ENCODE results near the gene WFDC1.

Gene WFDC1

GRCh38 chr16:84357191-84357651 is 62.5 kb downstream of the WFDC1 start:
- peak; percentile 71 to 79 (median 71) for DNase-seq

GRCh38 chr16:84358601-84359295 is 64.1 kb downstream of the WFDC1 start:
- no peak for DNase-seq

GRCh38 chr16:84359326-84359725 is 64.6 kb downstream of the WFDC1 start:
- DNase-seq, result no peak

- no peak for DNase-seq
Measured at GRCh38 chr16:84360170-84360569, 65.5 kb downstream of the WFDC1 start.

- no peak for DNase-seq
Measured at GRCh38 chr16:84360748-84361147, 66.1 kb downstream of the WFDC1 start.

- no peak for DNase-seq
Measured at GRCh38 chr16:84361546-84361945, 66.9 kb downstream of the WFDC1 start.

- no peak for DNase-seq
Measured at GRCh38 chr16:84362471-84362941, 67.8 kb downstream of the WFDC1 start.

GRCh38 chr16:84366208-84366607 is 71.5 kb downstream of the WFDC1 start:
- DNase-seq, result no peak

GRCh38 chr16:84367297-84367680 is 72.6 kb downstream of the WFDC1 start:
- DNase-seq, result peak; percentile 38 to 52 (median 41)

GRCh38 chr16:84367750-84368307 is 73.2 kb downstream of the WFDC1 start:
- DNase-seq, result no peak

- DNase-seq, result no peak
Measured at GRCh38 chr16:84368308-84368996, 73.8 kb downstream of the WFDC1 start, which contains the start of gene ATP2C2. ATP2C2 (plus strand) TSS chr16:84368538; CDS start chr16:84368616, 78 bp downstream.

GRCh38 chr16:84369105-84369504 is 74.4 kb downstream of the WFDC1 start:
- no peak for DNase-seq

- no peak for DNase-seq
Measured at GRCh38 chr16:84369938-84370627, 75.4 kb downstream of the WFDC1 start.

- no peak for DNase-seq
Measured at GRCh38 chr16:84370723-84371552, 76.3 kb downstream of the WFDC1 start.

GRCh38 chr16:84371553-84371865 is 76.8 kb downstream of the WFDC1 start:
- no peak for DNase-seq

- DNase-seq, result no peak
Measured at GRCh38 chr16:84373907-84374489, 79.3 kb downstream of the WFDC1 start.

GRCh38 chr16:84378099-84378498 is 83.4 kb downstream of the WFDC1 start:
- DNase-seq, result no peak

GRCh38 chr16:84378567-84378966 is 83.9 kb downstream of the WFDC1 start:
- DNase-seq, result no peak

GRCh38 chr16:84379008-84379708 is 84.5 kb downstream of the WFDC1 start:
- no peak for DNase-seq

Data from suppressor macrophage treated with lipopolysaccharide for 1 hour (primary cell).